ENCODE data around the gene PRDM16.

GRCh38 chr1:3146907-3147306, 77.9 kb downstream of the PRDM16 start:
- no peak for TF ChIP-seq POLR2A (IDR thresholded peaks at IDR 0.05)
- TF ChIP-seq, protein P1, sequence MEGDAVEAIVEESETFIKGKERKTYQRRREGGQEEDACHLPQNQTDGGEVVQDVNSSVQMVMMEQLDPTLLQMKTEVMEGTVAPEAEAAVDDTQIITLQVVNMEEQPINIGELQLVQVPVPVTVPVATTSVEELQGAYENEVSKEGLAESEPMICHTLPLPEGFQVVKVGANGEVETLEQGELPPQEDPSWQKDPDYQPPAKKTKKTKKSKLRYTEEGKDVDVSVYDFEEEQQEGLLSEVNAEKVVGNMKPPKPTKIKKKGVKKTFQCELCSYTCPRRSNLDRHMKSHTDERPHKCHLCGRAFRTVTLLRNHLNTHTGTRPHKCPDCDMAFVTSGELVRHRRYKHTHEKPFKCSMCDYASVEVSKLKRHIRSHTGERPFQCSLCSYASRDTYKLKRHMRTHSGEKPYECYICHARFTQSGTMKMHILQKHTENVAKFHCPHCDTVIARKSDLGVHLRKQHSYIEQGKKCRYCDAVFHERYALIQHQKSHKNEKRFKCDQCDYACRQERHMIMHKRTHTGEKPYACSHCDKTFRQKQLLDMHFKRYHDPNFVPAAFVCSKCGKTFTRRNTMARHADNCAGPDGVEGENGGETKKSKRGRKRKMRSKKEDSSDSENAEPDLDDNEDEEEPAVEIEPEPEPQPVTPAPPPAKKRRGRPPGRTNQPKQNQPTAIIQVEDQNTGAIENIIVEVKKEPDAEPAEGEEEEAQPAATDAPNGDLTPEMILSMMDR (IDR thresholded peaks at IDR 0.05) = no peak

All from uterus (tissue), 2 donors.